SK-N-SH (cell line): Measurements from ENCODE around the gene AMPD2. TPM values are rescaled to one million over a fixed set of nuclear protein-coding genes. Genes with fewer than 3 reads are reported as not detected.

Source experiments
- CTCF ChIA-PET: fragments of 300-600, 350-600 bp; formaldehyde crosslinking; extraction: SDS; loops from one replicate; lab custom pipeline; 2021; lab: Yijun Ruan, JAX
- POLR2A ChIA-PET: fragments of 350-600 bp; sonication (Branson Sonifier 250); formaldehyde crosslinking; extraction: SDS; loops from one replicate; lab custom pipeline; 2020; ENCODE audit warnings: antibody characterized with exemption, inconsistent platforms; lab: Yijun Ruan, JAX
- DNase-seq: peaks from one replicate; pipeline ENCODE4 v3.0.0; 2012
- H2AFZ ChIP-seq: fragments of 200-600 bp; sonication (generic); 2 replicates; pipeline ENCODE4 v1.8.1; 2016; ENCODE audit warnings: antibody characterized with exemption, mild to moderate bottlenecking, low read depth
- H3F3A ChIP-seq: fragments of 200-600 bp; sonication (generic); replicated peaks from 2 replicates; pipeline ENCODE3; 2016; ENCODE audit warnings: antibody characterized with exemption, mild to moderate bottlenecking; ENCODE audit not compliant: insufficient read depth
- H3K27ac ChIP-seq, 2 experiments: fragments of 200-500 bp in 1 of 2; fragments of 200-600 bp in 1 of 2; sonication (Bioruptor generic) in 1 of 2; sonication (generic), shearing (Covaris generic) in 1 of 2; 2 replicates each; pipeline versions ENCODE4 v1.5.1 to v1.6.1; 2014 to 2016; ENCODE audit warnings: low read depth in 2 of 2, inconsistent platforms in 1 of 2, low read length in 1 of 2, mild to moderate bottlenecking in 1 of 2, mixed read lengths in 1 of 2
- H3K27me3 ChIP-seq: fragments of 200-600 bp; sonication (generic), shearing (Covaris generic); 2 replicates; pipeline ENCODE4 v1.6.1; 2016; ENCODE audit warnings: mixed run types; ENCODE audit not compliant: insufficient read depth
- H3K36me3 ChIP-seq, 2 experiments: fragments of 200-500 bp in 1 of 2; fragments of 200-600 bp in 1 of 2; sonication (Bioruptor generic) in 1 of 2; sonication (generic) in 1 of 2; replicated peaks in 1 of 2; 2 replicates each; pipeline versions ENCODE3 to v1.5.1; 2014 to 2016; ENCODE audit warnings: low read length in 1 of 2, mild to moderate bottlenecking in 1 of 2; ENCODE audit not compliant: insufficient read depth in 2 of 2, control insufficient read depth in 1 of 2
- H3K4me1 ChIP-seq, 2 experiments: fragments of 200-500 bp in 1 of 2; fragments of 200-600 bp in 1 of 2; sonication (Bioruptor generic) in 1 of 2; sonication (generic), shearing (Covaris generic) in 1 of 2; 2 replicates each; pipeline versions ENCODE4 v1.5.1 to v1.6.1; 2014 to 2016; ENCODE audit warnings: low read depth in 1 of 2, low read length in 1 of 2, mixed run types in 1 of 2; ENCODE audit not compliant: insufficient read depth in 2 of 2, control insufficient read depth in 1 of 2
- H3K4me2 ChIP-seq: fragments of 200-600 bp; sonication (generic), shearing (Covaris generic); 2 replicates; pipeline ENCODE4 v1.6.1; 2017; ENCODE audit warnings: mixed run types
- H3K4me3 ChIP-seq, 2 experiments: fragments of 200-500 bp in 1 of 2; fragments of 200-600 bp in 1 of 2; sonication (Bioruptor generic) in 1 of 2; sonication (generic), shearing (Covaris generic) in 1 of 2; 2 replicates each; pipeline versions ENCODE4 v1.5.1 to v1.8.1; 2014 to 2016; ENCODE audit warnings: low read depth in 2 of 2, inconsistent platforms in 1 of 2, low read length in 1 of 2, mild to moderate bottlenecking in 1 of 2, mixed read lengths in 1 of 2, moderate library complexity in 1 of 2
- H3K79me2 ChIP-seq: fragments of 200-600 bp; sonication (generic); 2 replicates; pipeline ENCODE4 v1.8.1; 2017; ENCODE audit warnings: mild to moderate bottlenecking; ENCODE audit not compliant: insufficient read depth
- H3K9ac ChIP-seq: fragments of 200-600 bp; sonication (generic); 2 replicates; pipeline ENCODE4 v1.6.1; 2017; ENCODE audit warnings: mixed run types
- H3K9me2 ChIP-seq: fragments of 200-600 bp; sonication (generic); 2 replicates; pipeline ENCODE4 v1.6.1; 2017; ENCODE audit warnings: mixed run types
- H3K9me3 ChIP-seq: fragments of 200-600 bp; sonication (generic); 2 replicates; pipeline ENCODE4 v1.6.1; 2017; ENCODE audit warnings: mixed run types, mild to moderate bottlenecking, moderate library complexity
- H4K20me1 ChIP-seq: fragments of 200-600 bp; sonication (generic); 2 replicates; pipeline ENCODE4 v1.6.1; 2017; ENCODE audit warnings: mild to moderate bottlenecking, mixed run types; ENCODE audit not compliant: insufficient read depth
- CHD2 ChIP-seq: fragments of 150-350 bp; IDR thresholded peaks from 2 replicates; pipeline ENCODE4 v1.6.1; 2018; ENCODE audit warnings: low read length; ENCODE audit not compliant: partially characterized antibody
- GABPA ChIP-seq: IDR thresholded peaks from 2 replicates; pipeline ENCODE4 v1.4.0; 2012; ENCODE audit warnings: low read depth, mild to moderate bottlenecking
- GATA2 ChIP-seq: sonication (generic); formaldehyde crosslinking; IDR thresholded peaks from 2 replicates; pipeline ENCODE4 v1.5.0; 2020; ENCODE audit warnings: mild to moderate bottlenecking, missing genetic modification reagents
- JUND ChIP-seq: IDR thresholded peaks from 2 replicates; pipeline ENCODE4 v1.4.0; 2012
- MEF2A ChIP-seq: IDR thresholded peaks from 2 replicates; pipeline ENCODE4 v1.4.0; 2012; ENCODE audit warnings: low read depth, borderline replicate concordance
- NRF1 ChIP-seq: IDR thresholded peaks from 2 replicates; pipeline ENCODE4 v1.6.1; 2012; ENCODE audit warnings: low read depth, mild to moderate bottlenecking, low read length
- POLR2AphosphoS5 ChIP-seq: IDR thresholded peaks from 2 replicates; pipeline ENCODE4 v1.6.1; 2012; ENCODE audit warnings: low read depth, low read length
- RFX5 ChIP-seq: IDR thresholded peaks from 2 replicates; pipeline ENCODE4 v1.6.1; 2012; ENCODE audit warnings: mild to moderate bottlenecking, improper control_type of control experiment, low read length
- TEAD4 ChIP-seq: IDR thresholded peaks from 2 replicates; pipeline ENCODE4 v1.4.0; 2012; ENCODE audit warnings: mild to moderate bottlenecking, borderline replicate concordance; ENCODE audit not compliant: insufficient read depth
- YY1 ChIP-seq: IDR thresholded peaks from 2 replicates; pipeline ENCODE4 v1.4.0; 2012; ENCODE audit warnings: low read depth, mild to moderate bottlenecking
- WGBS: methylation state at CpG from one replicate; pipeline ENCODE4 v1.1.6; 2017; ENCODE audit warnings: low lambda C conversion rate; 5-methylcytosine and 5-hydroxymethylcytosine counted together
- polyA plus RNA-seq, 3 experiments: library from polyadenylated mRNA; depleted of rRNA; stranded (reverse); fragments of >200 nt; gene quantifications; 2 replicates each; pipeline ENCODE4 v1.2.3, GENCODE V29; 2012
- TF ChIP-seq, protein P1 (sequence below): IDR thresholded peaks from 2 replicates; pipeline ENCODE4; 2012
- TF ChIP-seq, protein P2 (sequence below): IDR thresholded peaks from 2 replicates; pipeline ENCODE4 v1.4.0; 2012; ENCODE audit warnings: low read depth, borderline replicate concordance

AMPD2 gene
- polyA plus RNA-seq, 1 of the 3 experiments (the other 2 are of a cell fraction), result 59.1 TPM

DNA sequence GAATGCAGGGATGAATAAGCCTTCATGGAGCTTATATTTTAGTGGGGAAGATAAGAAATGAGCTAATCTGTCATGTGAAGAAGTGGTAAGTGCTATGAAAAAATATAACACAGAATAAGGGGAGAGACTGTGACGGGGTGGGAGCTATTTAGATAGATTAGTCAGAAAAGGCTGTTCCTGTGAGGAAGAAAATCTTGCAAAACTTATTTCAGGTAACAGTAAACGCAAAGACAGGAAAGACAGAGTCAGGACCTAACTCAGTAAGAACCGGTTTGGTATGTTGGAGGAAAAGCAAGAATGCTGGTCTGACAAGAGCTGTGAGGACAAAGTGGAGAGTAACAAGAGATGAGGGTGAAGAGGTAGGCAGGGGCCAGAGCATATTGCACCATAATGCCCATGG lies 49.2 kb upstream of the AMPD2 start:
- Histone ChIP-seq H4K20me1 (peaks cover 84% of the 10 kb centered on the region), H3K9ac (no peak overlapping the region), H3K4me2 (no peak overlapping the region), H3K9me3 (no peaks in the 10 kb centered on the region), H3K4me3 (no peak overlapping the region), H3K36me3 (peaks cover 10 to 14% of the 10 kb centered on the region in 2 experiments), H3K27ac (no peak overlapping the region), H3K79me2 (peaks cover 100% of the 10 kb centered on the region), H2AFZ (no peak overlapping the region), H3K9me2 (no peaks in the 10 kb centered on the region), H3F3A (peaks cover 10% of the 10 kb centered on the region), H3K27me3 (no peaks in the 10 kb centered on the region), H3K4me1 (peaks cover 0 to 4% of the 10 kb centered on the region in 2 experiments; a peak in 2 of 4 replicates)
- TF ChIP-seq RFX5, result no peak
- ChIA-PET CTCF (interaction anchor here (1.1 to 1.6 kb wide), 5 partner anchors 12 to 79 kb away, joined by 3 to 6 read pairs (median 4); partner anchors contain the start of gene GNAI3), POLR2A (no interaction called here)
- WGBS, result 89% methylated on average over 3 of the region's 3 CpGs
- no peak for DNase-seq

DNA sequence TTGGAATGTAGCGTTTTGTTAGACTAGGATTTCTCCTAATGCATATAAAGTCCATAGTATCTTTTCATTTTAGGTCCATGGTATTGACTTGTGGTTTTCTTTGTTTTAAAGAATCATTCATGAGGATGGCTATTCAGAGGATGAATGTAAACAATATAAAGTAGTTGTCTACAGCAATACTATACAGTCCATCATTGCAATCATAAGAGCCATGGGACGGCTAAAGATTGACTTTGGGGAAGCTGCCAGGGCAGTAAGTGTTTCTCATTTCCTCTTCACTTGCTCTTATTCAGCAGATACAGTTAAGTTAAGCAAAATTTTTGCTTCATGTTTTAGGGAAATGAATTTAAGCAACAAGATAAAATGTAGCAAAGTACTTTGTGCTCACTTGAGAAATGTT lies 45.9 kb upstream of the AMPD2 start:
- Histone ChIP-seq H3K36me3 (peaks cover 17 to 38% of the 10 kb centered on the region in 2 experiments), H3K79me2 (peaks cover 99% of the 10 kb centered on the region), H4K20me1 (peaks cover 54% of the 10 kb centered on the region), H3K4me1 (no peaks in the 10 kb centered on the region; a peak in 2 of 4 replicates), H3K9ac (no peak overlapping the region), H3K4me2 (no peak overlapping the region), H3K9me3 (no peaks in the 10 kb centered on the region), H3K9me2 (no peaks in the 10 kb centered on the region), H3K4me3 (no peak overlapping the region), H3K27me3 (no peaks in the 10 kb centered on the region), H3K27ac (no peak overlapping the region), H3F3A (peaks cover 15% of the 10 kb centered on the region), H2AFZ (no peak overlapping the region)
- ChIA-PET POLR2A (no interaction called here), CTCF (interaction anchor here (1.1 to 1.5 kb wide), 2 partner anchors 66 to 75 kb away, joined by 3 to 6 read pairs; no protein-coding TSS in a partner anchor)
- WGBS, result 89% methylated on average over 2 of the region's 2 CpGs
- DNase-seq, result no peak
- TF ChIP-seq NRF1 (no peak), TEAD4 (no peak), JUND (no peak), RFX5 (no peak), YY1 (no peak), MEF2A (no peak), POLR2AphosphoS5 (no peak), GABPA (no peak)
- TF ChIP-seq, protein P1, sequence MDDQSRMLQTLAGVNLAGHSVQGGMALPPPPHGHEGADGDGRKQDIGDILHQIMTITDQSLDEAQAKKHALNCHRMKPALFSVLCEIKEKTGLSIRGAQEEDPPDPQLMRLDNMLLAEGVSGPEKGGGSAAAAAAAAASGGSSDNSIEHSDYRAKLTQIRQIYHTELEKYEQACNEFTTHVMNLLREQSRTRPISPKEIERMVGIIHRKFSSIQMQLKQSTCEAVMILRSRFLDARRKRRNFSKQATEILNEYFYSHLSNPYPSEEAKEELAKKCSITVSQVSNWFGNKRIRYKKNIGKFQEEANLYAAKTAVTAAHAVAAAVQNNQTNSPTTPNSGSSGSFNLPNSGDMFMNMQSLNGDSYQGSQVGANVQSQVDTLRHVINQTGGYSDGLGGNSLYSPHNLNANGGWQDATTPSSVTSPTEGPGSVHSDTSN, result no peak
- TF ChIP-seq, protein P2, sequence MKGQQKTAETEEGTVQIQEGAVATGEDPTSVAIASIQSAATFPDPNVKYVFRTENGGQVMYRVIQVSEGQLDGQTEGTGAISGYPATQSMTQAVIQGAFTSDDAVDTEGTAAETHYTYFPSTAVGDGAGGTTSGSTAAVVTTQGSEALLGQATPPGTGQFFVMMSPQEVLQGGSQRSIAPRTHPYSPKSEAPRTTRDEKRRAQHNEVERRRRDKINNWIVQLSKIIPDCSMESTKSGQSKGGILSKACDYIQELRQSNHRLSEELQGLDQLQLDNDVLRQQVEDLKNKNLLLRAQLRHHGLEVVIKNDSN, result no peak

DNA sequence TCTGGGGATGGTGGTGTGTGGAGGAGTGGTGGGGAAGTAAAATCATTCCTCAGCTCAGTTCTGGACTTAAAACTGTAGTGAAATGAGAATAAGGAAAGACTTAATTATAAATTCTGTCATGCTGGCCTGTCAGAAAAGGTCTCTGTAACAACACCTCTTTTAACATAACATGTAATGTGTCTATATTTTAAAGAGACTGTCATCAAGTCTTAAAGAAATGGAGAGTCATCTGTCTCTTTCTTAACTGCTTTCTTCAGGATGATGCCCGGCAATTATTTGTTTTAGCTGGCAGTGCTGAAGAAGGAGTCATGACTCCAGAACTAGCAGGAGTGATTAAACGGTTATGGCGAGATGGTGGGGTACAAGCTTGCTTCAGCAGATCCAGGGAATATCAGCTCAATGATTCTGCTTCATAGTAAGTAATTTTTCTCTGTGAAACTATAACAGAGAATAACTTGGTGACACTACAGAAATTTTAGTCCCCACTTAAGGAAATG lies 40.6 kb upstream of the AMPD2 start:
- CTCF ChIA-PET, result interaction anchor here (1.0 to 2.0 kb wide), 9 partner anchors 19 to 81 kb away, joined by 3 to 8 read pairs (median 5); partner anchors contain the start of genes AMPD2, GNAI3 and GNAT2
- Histone ChIP-seq H3K4me2 (no peak overlapping the region), H3K36me3 (peaks cover 44 to 87% of the 10 kb centered on the region in 2 experiments)

More for the DNA sequence above, 40.6 kb upstream of the AMPD2 start:
- POLR2A ChIA-PET, result no interaction called here
- no peak overlapping the region for H2AFZ ChIP-seq
- no peak overlapping the region for H3K4me3 ChIP-seq
- no peaks in the 10 kb centered on the region for H3K9me2 ChIP-seq
- no peaks in the 10 kb centered on the region for H3K9me3 ChIP-seq
- DNase-seq, result no peak
- no peaks in the 10 kb centered on the region for H3K4me1 ChIP-seq
- no peak overlapping the region for H3K9ac ChIP-seq
- peaks cover 13% of the 10 kb centered on the region for H4K20me1 ChIP-seq
- H3K79me2 ChIP-seq, result peaks cover 96% of the 10 kb centered on the region
- peak overlapping the region in 1 of 2 experiments; percentile 26; a peak in 1 of 4 replicates for H3K27ac ChIP-seq
- peaks cover 23% of the 10 kb centered on the region for H3F3A ChIP-seq
- TF ChIP-seq NRF1, result no peak
- TF ChIP-seq CHD2, result no peak
- TF ChIP-seq GATA2, result no peak
- TF ChIP-seq, protein P2, result no peak
- H3K27me3 ChIP-seq, result no peaks in the 10 kb centered on the region
- 98% methylated on average over 3 of the region's 3 CpGs for WGBS
